Measurements from ENCODE around the gene CS.

DNA sequence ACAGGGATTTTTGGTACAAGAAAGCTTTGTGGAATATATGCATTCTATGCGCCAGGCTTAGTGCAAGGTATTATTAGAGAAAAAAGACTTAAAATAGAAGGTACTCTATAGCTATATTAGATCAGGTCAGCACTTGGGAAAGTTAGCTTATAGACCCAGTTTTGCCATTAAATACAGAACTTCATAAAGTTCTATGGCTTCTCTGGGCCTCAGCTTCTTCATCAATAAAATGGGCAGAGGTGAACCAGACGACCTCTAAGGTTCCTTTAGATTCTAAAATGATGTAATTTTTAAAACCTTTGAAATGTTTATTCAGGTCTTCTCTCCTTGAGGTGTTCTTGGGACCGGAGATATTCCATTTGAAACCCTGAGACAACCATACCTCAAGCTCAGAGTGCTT, 8.6 kb upstream of the CS start:
- no peak for TF ChIP-seq POLR2A (IDR thresholded peaks at IDR 0.05)
- TF ChIP-seq, protein P1, sequence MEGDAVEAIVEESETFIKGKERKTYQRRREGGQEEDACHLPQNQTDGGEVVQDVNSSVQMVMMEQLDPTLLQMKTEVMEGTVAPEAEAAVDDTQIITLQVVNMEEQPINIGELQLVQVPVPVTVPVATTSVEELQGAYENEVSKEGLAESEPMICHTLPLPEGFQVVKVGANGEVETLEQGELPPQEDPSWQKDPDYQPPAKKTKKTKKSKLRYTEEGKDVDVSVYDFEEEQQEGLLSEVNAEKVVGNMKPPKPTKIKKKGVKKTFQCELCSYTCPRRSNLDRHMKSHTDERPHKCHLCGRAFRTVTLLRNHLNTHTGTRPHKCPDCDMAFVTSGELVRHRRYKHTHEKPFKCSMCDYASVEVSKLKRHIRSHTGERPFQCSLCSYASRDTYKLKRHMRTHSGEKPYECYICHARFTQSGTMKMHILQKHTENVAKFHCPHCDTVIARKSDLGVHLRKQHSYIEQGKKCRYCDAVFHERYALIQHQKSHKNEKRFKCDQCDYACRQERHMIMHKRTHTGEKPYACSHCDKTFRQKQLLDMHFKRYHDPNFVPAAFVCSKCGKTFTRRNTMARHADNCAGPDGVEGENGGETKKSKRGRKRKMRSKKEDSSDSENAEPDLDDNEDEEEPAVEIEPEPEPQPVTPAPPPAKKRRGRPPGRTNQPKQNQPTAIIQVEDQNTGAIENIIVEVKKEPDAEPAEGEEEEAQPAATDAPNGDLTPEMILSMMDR (IDR thresholded peaks at IDR 0.05) = no peak

Measured in adrenal gland (tissue), 5 donors.